CD4-positive, alpha-beta T cell treated with Interleukin-17A for 1 hour (primary cell): Measurements from ENCODE around the gene CTNNA3.
"Not testable (repeated sequence)": the region's sequence is repeated elsewhere in the genome, so short reads cannot be mapped to it uniquely, and the experiment has no call there.

Source experiments
- DNase-seq: peaks from one replicate; pipeline ENCODE4 v3.0.0-alpha.2; 2020

The CTNNA3 gene

DNA sequence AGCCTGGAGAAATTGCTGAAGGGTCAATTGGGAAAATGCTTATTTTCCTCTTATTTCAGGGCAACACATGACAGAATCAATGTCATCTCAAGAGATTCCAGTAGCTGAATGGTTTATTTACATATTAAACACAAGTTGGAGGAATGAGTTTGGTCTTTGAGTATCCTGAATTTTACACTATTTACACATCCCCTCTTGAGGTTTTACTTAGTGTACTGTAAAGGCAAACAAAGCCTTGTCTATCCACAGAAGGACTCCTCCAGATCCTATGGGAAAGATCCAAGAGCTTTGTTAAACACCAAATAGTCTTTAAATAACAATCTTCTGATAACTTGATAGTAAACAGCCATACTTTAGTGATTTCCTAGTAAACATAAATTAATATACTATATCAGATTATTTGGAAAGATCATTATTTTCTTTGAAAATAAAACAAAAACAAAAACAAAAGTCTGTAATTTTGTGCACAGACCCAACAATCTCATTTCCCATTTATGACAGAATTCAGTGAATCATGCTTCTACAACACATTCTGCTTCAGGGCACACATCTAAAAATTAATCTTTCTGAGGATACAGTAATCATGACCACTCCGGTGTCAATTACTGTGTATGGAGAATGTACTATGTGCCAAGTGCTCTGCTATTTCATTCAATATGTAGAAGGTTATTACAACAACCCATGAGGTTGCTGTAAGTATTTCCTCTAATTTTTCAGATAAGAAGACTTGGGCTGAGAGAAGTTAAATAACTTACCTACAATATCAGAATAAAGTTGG is 1345.2 kb downstream of the CTNNA3 start:
- no peak for DNase-seq

DNA sequence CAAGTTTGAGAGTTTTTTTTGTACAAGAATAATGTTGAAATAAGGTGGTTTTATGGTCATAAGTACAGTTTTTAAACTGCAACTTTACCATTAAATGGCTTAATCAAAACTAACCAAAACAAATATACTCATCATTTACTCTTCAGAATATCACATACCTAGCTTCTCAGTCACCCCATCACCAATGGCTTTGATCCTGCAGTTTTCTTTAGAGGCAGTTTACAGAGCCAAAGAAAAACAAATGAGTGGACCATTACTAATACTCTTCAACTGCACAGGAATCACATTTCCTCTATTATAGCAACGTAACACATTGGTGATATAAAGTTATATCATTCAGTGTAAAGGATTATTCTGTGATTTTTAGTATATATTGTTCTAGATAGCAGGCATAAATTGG is 1346.3 kb downstream of the CTNNA3 start:
- DNase-seq = no peak

DNA sequence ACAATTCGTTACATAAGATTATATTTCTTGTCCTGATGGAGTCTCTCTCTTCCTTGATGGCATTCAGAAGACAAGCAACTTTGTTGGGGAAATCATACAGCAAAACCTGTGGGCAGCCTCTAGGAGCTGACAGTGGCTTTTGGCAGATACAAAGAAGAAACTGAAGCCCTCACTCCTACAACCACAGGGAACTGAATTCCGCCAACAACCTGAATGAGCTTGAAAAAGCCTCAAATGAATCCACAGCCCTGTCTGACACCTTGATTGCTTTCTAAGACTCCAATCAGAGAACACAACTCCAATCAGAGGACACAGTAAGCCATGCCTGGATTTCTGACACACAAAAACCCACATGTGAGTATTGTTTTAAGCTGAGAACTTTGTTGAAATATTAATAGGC is 1346.9 kb downstream of the CTNNA3 start:
- DNase-seq = no peak

DNA sequence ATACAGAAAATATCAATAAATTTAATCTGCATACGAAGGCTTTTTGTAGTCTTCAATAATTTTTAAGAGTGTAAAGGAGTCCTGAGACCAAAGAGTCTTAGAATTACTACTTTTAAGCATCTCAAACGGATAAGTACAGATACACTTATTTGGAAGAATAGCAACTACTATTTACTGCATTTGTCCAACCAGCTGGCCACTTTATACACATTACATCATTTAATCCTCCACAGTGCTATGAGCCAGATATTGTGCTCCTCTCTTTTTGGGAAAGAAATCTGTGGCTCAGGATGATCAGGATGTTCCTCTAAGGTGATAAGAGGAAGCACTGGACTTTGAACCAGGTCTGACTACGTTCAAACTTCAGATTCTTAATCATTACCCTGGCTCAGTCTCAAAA is 1358.8 kb downstream of the CTNNA3 start:
- no peak for DNase-seq

DNA sequence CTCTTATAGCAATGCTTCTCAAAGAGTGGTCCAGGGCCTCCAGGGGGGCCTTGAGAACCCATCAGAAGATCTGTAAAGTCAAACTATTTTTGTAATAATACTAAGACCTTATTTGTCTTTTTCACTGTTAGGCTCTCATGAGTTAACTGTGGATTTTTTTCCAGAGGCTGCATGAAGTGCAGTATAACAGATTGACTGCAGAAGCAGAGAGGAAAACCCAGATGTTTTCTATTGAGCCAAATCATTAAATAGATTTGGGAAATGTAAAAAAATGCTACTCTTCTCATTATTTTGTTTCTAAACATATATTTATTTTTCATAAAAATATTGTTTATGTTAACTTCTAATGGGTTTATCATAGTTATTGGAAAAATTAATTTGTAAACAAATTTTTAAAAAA is 1359.2 kb downstream of the CTNNA3 start:
- no peak for DNase-seq

DNA sequence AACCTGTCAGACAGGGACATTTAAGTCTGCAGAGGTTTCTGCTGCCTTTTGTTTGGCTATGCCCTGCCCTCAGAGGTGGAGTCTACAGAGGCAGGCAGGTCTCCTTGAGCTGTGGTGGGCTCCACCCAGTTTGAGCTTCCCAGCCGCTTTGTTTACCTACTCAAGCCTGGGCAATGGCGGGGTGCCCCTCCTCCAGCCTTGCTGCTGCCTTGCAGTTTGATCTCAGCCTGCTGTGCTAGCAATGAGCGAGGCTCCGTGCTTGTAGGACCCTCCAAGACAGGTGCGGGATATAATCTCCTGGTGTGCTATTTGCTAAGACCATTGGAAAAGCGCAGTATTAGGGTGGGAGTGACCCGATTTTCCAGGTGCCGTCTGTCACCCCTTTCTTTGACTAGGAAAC is 1360.2 kb downstream of the CTNNA3 start:
- not testable (repeated sequence) for DNase-seq

DNA sequence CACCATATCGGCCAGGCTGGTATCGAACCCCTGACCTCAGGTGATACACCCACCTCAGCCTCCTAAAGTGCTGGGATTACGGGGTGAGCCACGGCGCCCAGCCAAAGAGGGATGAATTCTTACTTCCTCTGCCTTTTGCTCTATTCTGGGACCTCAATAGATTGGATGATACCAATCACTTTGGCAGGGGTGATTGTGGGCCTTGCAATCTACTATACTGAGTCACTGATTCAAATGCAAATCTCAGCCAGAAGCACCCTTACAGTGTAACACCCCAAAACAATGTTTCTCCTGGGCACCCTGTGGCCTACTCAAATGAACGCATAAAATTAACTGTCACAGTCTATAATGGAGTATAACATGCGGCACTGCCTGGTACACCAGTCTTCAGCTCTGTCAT is 1366.8 kb downstream of the CTNNA3 start:
- DNase-seq = no peak

DNA sequence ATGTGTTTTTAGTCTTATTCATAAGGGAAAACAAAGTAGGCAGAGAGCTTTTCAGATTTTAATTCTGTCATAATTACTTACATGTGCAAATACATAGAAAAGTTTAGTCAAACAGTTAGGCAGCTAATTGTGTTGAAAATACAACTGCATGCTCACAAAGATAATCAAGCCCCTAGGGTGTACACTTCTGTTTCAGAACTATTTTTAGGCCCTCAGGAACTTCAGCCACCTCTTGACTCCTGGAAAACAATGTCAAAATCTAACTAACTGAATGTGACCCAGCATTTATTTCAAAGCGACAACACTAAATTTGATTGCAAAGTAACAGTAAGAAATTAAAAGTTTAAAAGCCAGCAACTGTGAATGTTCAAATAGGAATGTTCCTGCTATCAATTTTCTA is 1369.1 kb downstream of the CTNNA3 start:
- no peak for DNase-seq

DNA sequence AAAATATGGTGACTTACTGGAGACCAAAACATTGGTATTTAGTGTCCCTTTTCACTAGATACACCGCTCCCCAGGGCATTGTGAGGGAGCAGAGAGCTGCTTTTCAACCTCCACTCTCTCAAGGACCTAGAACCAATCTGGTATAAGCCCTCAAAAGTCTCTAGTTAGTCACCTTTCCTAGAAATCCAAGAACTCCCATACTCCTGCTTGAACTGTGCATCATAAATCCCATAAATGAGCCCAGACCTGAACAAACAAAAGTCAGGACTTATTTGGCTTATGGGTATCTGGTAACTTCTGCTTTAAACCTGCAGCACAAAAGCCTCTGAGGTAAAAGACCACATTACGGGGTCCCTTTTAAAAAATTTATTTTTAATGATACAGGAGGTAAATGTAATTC is 1373.2 kb downstream of the CTNNA3 start:
- DNase-seq = no peak

DNA sequence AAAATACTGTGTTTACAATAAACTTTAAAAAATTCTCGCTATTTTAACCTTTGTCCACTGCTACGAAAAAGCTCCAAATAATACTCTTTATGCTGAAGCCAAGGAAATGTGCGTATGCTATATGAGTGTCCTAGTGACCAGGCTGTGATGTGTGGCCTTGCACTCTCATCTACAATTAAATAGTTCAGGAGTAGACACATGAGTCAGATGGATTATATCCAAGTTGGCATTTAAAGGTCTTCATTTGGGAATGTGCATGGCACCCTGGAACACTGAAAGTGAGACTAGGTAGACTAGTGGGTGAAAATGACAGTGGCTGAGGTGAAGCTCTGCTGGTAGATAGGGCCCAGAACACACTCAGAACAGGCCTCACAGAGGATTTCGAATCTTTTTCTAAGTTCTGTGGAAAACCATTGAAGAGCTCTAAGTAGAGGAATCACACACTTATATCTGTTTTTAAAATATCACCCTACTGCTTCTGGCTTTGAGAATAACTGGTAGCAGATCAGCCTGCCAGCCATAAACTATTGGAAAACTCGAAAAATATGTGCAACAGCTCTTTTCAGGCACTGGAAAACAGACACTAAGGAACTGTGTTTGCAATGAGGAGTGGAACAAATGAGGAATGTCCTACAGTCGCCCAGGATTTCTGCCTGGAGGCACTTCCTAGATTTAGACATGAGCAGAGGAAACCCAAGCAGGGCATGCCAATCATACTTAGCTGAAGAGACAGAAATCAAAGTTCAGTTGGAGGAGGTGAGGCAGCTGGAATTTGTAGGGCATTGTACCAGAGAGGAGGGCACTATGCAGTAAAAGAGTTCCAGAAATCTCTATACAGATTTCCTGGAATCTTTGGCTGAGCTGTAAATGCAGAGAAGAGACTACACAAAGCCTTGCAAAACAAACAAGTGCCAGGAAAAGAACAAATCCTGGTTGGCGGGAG is 1374.0 kb downstream of the CTNNA3 start:
- no peak for DNase-seq

DNA sequence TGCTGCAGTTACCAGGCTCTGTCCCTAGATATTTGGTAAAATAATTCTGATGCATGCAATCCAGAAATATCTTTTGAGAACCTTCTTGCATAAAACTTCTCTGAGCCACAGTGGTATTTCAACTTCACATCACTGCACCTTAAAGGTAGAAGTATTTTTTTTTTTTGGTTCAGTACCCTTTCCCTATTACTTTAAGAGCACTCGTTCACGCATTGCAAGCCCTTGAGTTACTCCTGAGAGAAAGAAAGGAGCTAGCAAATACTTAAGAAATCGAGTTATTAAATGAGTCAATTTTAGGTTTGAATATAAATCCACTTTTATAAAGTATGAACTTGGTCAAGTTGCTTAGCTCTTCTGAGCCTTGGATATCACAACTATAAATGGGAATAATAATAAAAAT is 1377.2 kb downstream of the CTNNA3 start:
- DNase-seq = no peak

DNA sequence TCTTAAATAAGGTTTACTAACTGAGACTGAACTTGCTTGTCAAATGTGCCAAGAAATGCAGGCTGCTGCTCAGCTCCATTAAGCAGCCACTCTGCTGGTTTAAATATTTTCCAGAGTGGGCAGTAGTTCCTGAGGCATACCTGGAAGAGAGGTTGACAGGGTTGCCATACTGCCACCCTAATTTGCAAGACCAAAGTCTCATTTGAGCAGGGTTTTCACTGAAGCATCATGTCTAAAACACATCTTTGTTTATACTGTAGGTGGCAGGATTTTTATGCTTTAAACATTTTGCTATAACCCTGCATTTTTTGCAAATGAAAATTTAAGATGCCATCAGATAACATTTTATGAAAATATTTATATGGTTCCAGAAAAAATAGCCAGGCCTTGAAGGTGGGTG is 1388.2 kb downstream of the CTNNA3 start:
- no peak for DNase-seq

DNA sequence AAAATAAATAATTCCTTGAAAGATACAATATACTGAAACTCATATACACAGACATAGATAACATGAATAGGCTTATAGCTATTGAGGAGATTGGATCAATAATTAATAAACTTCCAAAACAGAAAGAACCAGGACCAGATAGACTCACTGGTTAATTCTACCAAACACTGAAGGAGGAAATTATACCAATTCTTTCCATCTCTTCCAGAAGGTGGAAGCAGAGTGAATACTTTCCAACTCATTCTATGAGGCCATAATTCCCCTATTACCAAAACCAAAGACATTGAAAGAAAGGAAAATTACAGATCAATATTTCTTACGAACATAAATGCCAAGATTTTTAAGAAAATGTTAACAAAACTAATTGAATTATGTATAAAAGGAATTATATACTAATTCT is 1394.9 kb downstream of the CTNNA3 start:
- no peak for DNase-seq

DNA sequence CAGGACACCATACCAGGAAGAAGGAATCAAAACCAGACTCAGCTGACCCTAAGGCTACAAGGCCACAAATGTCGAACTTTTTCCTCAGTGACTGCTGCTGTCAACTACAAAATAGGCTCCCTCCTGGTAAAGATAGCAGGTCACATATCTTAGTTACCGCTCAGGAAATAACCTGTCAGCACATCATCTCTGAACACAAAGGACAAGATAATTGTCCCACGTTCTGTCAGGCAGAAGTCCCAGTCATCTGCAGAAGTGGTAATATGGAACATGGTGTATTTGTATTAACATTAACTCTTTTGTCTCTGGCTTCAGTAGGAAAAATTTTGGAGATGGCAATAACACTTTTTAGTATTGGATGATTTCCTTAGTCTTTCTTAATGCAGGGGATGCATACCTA is 1400.4 kb downstream of the CTNNA3 start:
- DNase-seq = no peak

DNA sequence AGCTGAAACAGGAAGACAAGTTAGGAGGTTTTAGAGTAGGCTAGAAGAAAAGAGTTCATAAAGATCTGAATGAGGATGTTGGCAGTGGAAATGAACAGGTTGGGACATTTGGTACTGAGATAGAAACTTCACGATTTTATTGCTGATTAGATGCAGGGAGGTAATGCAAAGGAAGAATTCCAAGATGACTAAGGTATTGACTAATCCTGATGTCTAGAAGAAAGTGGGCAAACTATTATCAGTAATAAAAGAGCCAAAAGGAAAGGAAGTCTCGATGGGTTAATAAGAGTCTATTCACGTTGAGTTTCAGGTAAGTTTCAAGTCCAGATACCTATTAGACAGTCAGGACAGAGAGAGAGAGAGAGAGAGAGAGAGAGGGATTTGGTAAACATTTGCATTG is 1401.5 kb downstream of the CTNNA3 start:
- no peak for DNase-seq

DNA sequence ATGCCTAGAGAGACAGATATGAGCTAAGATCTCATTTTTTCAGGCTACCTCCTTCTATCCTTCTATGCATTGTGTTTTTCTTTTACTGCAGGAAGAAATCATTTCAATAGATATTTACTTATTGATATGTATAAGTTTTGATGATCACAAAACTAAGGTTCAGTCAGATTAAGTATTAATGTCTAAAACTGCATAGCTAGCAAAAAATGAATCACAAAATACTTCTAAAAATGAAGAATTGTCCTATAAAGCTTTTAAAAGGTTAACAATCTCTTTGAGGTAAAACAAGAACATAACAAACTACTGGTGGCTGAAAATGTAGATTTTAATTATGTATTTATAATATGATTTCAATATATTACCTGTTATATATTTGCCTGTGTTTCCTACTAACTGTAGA is 1403.1 kb downstream of the CTNNA3 start:
- DNase-seq = no peak

DNA sequence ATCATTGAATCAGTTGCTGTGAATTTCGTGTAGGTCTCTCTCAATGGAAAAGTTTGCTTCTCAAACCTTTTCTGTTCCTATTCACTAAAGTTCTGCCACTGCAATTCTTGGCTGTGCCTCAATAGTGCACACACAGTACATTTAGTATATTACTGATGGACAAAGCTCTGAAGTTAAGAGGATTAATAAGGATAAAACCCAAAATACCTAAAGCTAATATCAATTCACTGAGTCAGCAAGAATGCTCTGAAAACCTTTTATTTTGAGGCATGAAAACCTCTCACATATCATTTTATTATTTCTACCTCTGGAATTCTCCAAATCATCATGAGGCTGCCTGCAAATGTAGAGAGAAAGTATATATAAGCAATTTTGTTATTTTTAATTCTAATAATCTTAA is 1403.5 kb downstream of the CTNNA3 start:
- DNase-seq = no peak

DNA sequence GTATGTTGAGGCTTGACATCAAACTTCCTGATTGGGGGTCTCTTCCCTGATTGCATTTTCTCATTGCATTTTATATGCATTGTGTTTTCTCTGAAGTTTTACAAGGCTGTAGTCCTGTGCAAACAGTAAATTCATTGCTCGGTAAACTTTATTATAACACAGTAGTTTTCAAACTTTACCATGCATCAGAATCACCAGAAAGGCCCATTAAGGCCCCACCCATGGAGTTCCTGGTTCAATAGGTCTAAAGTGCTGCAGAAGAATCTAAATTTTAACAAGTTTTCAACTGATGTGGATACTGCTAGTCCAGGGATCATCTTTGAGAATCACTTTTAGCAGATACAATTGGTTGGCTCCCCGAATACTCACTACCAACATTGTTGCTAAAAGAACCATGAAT is 1404.9 kb downstream of the CTNNA3 start:
- DNase-seq = no peak

DNA sequence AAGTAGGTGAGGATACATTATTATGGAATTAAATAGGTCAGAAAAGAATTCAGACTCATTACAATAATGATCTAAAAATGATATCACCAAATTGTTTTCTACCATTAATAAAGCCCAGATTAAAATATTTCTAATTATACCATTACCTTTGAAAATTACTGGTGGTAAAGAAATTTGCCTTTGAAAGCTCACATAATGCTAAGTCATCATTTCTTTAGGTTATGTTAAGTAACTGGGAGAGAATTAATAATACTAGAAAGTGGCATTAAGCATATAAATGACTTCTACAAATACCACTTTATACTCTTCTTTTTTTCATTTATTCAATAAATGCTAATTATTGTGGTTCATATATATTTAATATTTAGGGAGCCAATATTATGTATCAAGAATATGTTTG is 1411.4 kb downstream of the CTNNA3 start:
- no peak for DNase-seq

DNA sequence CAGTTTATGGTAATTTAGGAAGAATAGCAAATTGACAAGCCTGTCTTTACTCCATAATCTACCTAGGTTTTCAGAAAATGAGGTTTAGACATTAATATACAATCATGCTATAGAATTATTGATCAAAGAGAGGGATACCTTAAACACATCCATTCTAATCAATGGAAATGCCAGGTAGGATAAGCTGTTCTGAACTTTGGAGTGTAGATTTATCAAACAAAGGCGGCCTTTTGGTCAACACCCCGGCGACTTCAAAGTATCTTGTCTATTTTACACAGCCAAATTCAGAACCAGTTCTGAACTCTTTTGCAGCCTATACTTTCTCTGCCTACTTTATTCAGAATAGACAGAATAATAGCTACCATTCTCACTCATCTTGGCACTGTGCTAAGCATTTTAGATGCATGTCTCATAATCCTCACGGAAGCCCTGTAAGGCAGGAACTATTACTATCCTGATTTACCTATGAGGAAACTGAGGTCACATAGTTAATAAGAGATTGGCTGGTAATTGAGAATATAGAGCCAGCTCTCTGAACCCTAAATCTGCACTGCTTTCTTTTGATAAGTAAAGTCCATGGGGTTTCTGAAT is 1412.0 kb downstream of the CTNNA3 start:
- no peak for DNase-seq

DNA sequence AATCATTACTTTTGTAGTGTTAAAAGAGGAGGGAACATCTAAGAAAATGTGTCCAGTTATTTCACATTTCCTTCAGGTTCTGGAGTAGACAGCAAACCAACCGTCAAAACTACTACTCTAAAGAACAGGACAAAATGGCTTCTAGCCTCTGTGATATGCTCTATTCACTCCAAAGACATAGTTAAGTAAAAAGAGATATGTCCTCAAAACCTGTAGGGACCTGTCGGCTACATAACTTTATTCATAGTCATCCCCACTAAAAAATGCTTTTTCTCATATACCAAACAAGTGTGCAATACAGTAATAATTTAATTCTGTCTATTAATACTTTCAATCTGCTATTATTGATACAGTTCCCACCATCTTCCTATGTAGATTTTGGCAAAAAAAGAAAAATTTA is 1412.9 kb downstream of the CTNNA3 start:
- no peak for DNase-seq

DNA sequence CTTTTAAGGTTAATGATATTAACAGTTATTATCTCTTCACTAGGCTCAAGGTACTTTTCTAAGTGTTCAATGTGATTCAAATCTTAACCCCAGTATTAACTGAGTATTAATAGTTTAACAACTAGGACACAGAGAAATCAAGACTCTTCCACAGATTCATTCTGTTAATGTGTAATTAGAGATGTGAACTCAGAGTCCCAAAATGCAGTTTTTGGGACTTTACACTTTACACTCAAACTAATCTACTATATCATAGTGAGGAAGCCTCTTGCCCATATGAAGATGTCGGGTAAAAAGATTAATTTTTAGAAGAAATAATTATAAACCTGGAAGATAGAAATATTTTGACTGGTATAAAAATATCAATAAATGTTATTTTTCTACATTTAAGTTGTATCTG is 1414.7 kb downstream of the CTNNA3 start:
- no peak for DNase-seq

DNA sequence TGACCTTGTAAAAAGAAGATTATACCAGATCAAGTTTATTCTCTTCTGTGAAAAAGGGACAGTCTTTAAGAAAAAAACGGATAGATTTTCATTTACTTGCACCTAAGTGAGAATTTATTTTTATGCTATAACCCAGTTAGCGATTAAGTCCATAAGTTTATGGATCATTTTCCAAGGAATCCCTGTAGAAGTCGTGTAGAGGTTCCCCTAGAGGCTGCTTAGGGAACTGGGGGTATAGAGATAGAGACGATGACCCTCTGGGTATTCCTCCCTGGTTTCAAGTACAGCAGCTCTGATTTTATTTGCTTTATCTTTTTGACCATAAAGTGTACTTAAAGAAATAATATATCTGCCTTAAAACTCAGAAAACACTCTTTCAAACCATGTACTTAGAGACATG is 1418.5 kb downstream of the CTNNA3 start:
- DNase-seq = no peak

DNA sequence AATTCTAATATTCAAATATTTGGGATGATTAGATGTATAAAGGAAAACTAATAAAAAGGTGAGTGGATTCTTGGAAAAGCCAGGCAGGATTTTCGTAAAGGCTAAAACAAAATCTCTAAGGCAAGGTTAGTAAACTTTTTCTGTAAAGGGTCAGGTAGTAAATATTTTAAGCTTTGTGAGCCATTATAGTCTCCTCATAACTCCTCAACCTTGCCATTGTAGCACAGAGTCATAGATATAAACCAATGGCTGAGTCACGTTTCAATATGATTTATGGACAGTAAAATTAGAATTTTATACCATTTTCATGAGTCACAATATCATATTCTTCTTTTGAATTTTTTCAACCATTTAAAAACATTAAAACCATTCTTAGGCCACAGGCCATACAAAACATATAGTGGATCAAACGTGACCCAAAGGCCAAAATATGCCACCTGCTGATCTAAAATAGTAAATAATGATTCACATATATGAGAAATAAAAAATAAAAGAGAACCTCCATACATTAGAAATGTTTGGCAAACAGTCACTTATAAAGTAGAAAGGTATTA is 1422.0 kb downstream of the CTNNA3 start:
- no peak for DNase-seq
